GM18951 (cell line): ENCODE measurements around the gene TMEM266.

Experiments used
- POLR2A ChIP-seq: IDR thresholded peaks from 4 replicates; pipeline ENCODE4 v1.6.1; 2011; ENCODE audit warnings: mild to moderate bottlenecking; ENCODE audit not compliant: insufficient read length, insufficient read depth; ENCODE audit errors: extremely low read depth
- in situ Hi-C: fragments of 300-500 bp; cut with MboI; formaldehyde crosslinking; loops from one replicate; pipeline ENCODE4 v1.12.0; 2022; ENCODE audit warnings: low sequenced_read_pairs, mixed read lengths, inconsistent platforms; ENCODE audit not compliant: unreplicated experiment

The TMEM266 gene

DNA sequence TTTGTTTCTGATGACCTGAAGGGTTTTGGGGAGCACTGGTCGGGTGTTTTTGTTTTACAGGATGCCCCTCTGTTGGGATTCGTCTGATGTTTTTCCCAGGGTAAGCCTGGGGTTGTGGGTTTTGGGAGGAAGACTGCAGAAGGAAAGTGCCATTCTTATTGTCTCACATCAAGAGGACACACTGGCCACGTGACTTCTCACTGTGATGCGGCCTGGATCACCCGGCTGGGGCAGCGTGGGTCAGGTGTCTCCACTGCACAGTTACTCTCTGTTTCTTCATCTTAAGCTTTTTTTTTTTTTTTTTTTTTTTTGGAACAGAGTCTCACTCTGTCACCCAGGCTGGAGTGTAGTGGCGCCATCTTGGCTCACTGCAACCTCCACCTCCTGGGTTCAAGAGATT, 120.5 kb downstream of the TMEM266 start:
- in situ Hi-C loops, result loop anchor here (25.0 kb wide), 1 partner anchor 682 kb away; no protein-coding TSS in a partner anchor
- no peak for TF ChIP-seq POLR2A

DNA sequence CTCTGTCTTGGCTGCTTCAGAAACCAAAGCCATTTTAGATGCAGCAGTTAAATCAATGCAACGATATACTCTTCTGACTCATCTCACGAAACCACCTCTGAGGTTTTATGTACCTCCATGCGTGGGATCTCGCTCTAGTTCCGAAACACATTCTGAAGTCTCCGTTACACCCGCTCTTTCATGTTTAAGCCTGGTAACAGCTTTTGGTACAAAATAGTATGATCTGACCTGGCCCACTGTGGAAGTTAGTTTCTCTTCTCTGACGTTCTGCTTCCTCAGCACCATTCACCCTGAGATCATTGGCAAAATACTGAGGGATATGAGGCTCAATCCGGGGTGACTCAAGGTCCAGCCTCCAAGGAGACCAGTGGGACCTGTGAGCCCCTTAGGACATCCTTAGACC, 121.9 kb downstream of the TMEM266 start:
- in situ Hi-C loops, result loop anchor here (25.0 kb wide), 1 partner anchor 681 kb away; no protein-coding TSS in a partner anchor
- no peak for TF ChIP-seq POLR2A

DNA sequence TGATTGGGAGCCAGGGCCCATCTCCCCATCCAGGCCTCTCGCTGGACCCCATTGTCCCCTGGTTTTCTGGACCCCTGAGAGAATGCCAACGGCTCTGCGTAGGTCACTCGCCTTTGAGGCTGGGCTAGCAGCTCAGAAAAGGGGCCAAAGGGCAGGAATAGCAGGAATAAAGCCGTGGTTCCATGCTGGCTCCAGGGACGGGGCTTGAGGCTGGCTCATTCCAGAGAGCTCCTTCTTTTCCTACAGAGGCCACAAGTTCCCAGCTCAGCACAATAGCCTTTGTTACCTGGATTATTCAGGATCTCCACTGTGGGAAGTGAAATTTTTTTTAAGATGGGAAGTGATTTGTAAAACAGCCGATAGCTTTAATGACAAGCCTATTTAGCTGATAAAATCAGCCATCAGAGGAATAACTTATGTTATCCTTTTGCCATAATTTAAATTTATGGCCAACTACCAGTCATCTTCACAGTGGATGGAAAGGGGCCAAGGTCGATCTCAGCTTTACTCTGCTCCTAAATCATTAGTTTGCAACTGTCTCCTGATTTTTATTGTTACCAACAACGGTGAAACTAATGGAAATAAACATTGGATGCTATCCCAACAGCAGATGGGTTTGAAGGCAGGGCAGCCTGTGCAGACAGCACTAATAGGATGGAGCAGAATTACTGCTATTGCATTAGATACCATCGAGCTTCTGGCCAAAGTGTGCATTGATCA, 124.3 kb downstream of the TMEM266 start:
- TF ChIP-seq POLR2A, result no peak
- in situ Hi-C loops, result loop anchor here (25.0 kb wide), 1 partner anchor 678 kb away; no protein-coding TSS in a partner anchor

DNA sequence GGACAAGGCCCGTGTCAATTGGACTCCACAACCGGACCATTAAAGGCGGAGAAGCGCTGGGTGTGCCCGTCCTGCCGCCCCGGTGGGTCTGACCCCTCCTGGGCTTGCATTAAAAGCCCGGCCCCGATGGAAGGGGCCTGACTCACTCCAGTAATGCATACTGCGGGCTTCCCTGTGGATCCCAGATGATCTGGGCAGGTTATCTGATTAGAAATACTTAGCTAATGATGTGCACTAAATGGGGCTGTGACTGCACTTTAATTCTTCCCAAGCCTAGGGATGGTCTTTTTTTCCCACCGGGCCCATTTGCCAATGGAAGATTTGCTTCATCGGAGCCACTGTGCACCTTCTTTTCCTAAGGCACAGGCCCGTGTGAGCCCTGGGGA, 124.9 kb downstream of the TMEM266 start:
- no peak for TF ChIP-seq POLR2A
- in situ Hi-C loops, result loop anchor here (25.0 kb wide), 1 partner anchor 678 kb away; no protein-coding TSS in a partner anchor

DNA sequence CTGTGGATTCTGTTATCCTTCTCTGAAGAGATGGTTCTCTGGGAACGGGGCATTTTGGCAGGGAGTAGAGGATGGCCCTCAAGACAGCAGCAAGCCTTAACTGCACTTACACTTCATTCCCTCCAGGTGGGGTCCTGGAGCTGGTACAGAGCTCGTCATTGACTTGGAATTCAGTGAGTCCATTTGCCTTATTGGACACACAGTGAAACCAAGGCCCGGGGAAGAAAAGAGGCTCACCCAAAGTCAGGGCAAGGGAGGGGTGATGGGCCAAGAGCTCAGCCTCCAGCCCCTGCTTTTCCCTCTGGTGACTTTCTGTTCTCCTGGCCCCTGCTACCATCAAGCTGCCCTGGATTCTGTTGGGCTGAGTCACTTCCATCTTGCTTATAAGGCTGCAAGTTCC, 125.9 kb downstream of the TMEM266 start:
- TF ChIP-seq POLR2A, result no peak
- in situ Hi-C loops, result loop anchor here (25.0 kb wide), 1 partner anchor 677 kb away; no protein-coding TSS in a partner anchor

DNA sequence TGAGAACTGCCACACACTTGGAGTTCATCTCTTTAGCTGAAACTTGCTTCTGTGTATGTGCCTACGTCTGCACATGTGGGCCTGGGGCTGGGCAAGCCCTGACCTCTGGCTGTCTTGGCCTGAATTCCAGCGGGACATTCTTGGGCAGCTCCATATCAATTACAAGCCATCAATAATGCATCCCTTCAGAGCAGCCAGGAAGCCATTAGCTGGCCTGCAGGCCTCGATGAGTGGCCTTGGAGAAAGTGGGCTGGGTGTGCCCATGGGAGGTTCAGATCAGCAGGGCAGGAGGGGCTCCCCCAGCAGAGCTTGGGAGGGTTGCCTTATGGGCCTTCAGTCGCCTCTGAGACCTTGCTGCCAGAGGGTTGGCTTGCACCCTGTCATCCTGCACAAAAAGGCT, 127.4 kb downstream of the TMEM266 start:
- in situ Hi-C loops, result loop anchor here (25.0 kb wide), 1 partner anchor 675 kb away; no protein-coding TSS in a partner anchor

DNA sequence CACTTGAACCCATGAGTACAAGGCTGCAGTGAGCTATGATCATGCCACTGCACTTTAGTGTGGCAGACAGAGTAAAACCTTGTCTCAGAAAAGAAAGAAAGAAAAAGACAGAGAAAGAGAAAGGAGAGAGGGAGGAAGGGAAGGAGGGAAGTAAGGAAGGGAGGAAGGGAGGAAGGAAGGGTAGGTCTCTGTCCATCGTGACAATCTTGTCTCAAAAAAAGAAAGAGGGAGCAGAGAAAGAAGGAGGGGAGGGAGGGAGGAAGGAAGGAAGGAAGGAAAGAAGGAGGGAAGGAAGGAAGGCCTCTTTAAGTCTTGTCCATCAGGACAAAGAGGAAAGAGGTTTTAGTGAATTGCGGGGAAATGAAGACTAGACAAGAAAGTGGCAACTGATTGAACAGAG, 129.3 kb downstream of the TMEM266 start:
- TF ChIP-seq POLR2A, result no peak
- in situ Hi-C loops, result loop anchor here (25.0 kb wide), 1 partner anchor 673 kb away; no protein-coding TSS in a partner anchor

More for the DNA sequence above, 127.4 kb downstream of the TMEM266 start:
- no peak for TF ChIP-seq POLR2A

DNA sequence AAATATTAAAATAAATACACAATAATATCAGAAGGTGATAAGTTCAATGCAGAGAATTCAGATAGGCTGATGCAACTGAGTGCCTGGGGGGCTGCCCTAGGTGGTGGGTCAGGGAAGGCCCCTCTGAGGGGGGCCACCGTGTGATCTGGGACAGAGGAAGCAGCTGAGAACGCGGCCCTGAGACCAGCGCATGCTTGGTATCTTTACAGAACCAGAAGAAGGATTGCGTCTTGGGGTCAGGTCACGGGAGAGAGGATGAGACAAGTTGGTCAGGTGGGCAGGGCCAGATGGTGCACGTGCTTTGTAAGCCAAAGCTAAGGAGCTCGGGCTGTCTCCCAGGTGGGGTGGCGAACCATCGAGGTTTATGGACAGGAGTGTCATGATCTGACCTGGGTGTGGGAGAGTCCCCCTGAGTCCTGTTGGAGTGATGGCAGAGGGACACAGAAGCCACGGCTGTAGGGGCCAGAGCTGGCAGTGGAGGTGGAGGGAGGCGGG, 130.3 kb downstream of the TMEM266 start:
- in situ Hi-C loops, result loop anchor here (25.0 kb wide), 1 partner anchor 672 kb away; no protein-coding TSS in a partner anchor
- TF ChIP-seq POLR2A, result no peak

DNA sequence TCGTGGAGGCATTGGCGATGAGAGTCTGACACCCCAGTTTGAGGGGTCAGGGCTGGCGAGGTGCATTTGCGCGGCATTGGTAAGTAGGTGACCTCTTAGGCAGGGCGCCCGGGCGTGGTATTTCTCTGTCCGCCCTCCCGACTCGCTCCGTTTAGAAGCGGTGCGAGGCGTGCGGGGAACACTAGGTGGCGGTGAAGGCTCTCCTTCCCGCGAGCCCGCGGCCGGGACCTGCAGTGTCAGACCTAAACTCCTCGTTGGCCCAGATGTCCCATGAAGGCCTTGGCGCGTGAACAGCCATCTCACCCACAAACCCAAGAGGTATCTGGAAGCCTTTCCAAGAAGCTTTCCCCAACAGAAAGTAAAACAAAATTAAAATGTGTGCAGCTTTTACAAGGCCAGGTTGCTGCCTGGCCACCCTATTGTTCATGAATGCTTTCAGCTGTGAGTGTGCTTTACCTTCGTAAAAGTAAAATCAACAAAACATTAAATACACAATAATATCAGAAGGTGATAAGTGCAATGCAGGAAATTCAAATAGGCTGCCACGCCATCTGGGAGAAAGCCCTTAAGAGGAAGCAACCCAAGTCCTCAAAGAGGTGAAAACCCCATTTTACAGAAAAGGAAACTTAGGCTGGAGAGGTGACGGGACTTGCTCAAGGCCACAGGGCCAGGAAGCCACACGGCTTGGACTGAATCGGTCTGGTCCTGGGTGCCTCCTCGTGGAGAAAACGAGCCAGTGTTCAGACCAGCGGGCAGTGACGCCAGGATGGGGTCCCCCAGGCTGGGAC, 131.2 kb downstream of the TMEM266 start:
- in situ Hi-C loops, result loop anchor here (25.0 kb wide), 1 partner anchor 671 kb away; no protein-coding TSS in a partner anchor
- TF ChIP-seq POLR2A, result no peak

DNA sequence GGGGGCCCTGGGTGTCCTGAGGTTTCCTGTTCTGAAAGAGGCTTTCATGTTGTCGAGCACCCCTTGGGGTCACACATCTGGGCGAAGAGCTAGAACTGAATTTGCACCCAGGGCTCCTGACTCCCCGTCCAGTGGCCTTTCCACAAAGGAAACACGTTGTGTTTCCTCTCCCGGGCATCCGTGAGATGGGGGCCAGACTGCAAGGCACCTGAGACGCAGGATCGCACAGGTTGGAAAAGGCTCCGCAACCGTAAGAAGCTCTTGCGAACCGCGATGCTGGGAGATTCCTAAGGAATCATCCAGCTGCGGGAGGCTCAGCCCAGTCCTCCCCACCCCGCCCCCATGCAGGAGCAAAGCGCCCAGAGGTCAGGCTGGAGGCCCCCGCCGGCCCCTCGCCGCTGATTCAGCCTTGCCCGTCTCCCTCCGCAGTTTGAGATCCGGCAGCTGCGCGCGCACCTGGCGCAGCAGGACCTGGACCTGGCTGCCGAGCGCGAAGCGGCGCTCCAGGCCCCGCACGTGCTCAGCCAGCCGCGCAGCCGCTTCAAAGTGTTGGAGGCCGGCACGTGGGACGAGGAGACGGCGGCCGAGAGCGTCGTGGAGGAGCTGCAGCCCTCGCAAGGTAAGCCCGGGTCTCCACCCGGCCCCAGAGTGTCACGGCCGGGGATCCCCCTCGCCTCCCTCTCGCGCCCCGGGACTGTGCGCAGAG, 131.9 kb downstream of the TMEM266 start:
- no peak for TF ChIP-seq POLR2A
- in situ Hi-C loops, result loop anchor here (25.0 kb wide), 1 partner anchor 671 kb away; no protein-coding TSS in a partner anchor

DNA sequence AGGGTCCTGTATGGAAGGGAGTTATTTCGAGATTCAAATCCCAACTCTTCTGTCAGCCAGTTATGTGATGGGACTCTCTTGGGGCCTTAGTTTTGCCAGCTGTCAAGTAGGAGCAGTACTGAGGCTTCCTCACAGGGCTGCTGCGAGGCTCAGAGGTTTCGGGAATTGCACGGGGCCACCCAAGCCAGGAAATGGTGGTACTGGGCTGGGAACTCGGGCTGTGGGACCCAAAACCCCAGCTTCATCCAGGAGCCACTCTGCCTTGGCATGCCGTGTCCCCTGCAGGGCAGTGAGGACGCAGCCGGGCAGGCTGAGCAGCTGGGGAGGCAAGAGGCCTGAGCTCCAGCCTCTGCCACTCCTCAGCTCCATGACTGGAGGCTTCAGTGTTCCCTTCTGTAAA, 132.9 kb downstream of the TMEM266 start:
- no peak for TF ChIP-seq POLR2A
- in situ Hi-C loops, result loop anchor here (25.0 kb wide), 1 partner anchor 670 kb away; no protein-coding TSS in a partner anchor

DNA sequence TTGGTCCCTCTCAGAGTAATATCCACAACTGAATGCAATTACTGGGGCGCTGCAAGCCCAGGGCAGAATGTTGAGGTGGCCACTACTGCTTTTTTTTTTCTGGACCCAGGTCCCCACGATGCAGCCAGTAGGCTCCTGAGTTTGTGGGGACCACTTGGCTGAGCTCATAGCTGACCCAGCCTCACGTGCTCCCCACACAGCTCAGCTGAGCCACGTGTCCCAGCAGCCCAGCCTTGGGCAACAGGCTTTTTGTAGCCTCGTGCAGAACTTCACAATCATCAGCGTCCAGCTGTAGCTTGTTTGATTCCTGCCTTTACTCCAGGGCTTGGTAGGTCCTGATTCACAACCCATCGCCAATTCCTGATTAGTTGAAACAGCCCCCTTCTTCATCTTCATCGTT, 134.1 kb downstream of the TMEM266 start:
- in situ Hi-C loops, result loop anchor here (25.0 kb wide), 1 partner anchor 668 kb away; no protein-coding TSS in a partner anchor
- no peak for TF ChIP-seq POLR2A
